ENCODE data around the gene TBXAS1.
"Not testable (repeated sequence)": the region's sequence is repeated elsewhere in the genome, so short reads cannot be mapped to it uniquely, and the experiment has no call there.

Gene TBXAS1

GRCh38 chr7:139828446-139828845 is 618 bp upstream of the TBXAS1 start:
- no peak for DNase-seq

GRCh38 chr7:139829775-139830117 is 682 bp downstream of the TBXAS1 start:
- no peak for DNase-seq

GRCh38 chr7:139830292-139830691 is 1.2 kb downstream of the TBXAS1 start:
- DNase-seq: no peak

GRCh38 chr7:139830782-139831501 is 1.9 kb downstream of the TBXAS1 start:
- no peak for DNase-seq

- DNase-seq: not testable (repeated sequence)
These were observed 6.8 kb downstream of the TBXAS1 start for GRCh38 chr7:139835848-139836247.

- DNase-seq: not testable (repeated sequence)
These were observed 8.2 kb downstream of the TBXAS1 start for GRCh38 chr7:139837291-139837690.

GRCh38 chr7:139838276-139838675 is 9.2 kb downstream of the TBXAS1 start:
- DNase-seq: no peak

GRCh38 chr7:139838876-139839275 is 9.8 kb downstream of the TBXAS1 start:
- DNase-seq: peak; percentile 31

GRCh38 chr7:139840776-139841175 is 11.7 kb downstream of the TBXAS1 start:
- no peak for DNase-seq

- DNase-seq: no peak
These were observed 13.5 kb downstream of the TBXAS1 start for GRCh38 chr7:139842401-139843210.

- DNase-seq: not testable (repeated sequence)
These were observed 14.1 kb downstream of the TBXAS1 start for GRCh38 chr7:139843211-139843537.

GRCh38 chr7:139844779-139845442 is 15.8 kb downstream of the TBXAS1 start:
- no peak for DNase-seq

- no peak for DNase-seq
These were observed 16.4 kb downstream of the TBXAS1 start for GRCh38 chr7:139845443-139845805.

GRCh38 chr7:139846297-139846696 is 17.2 kb downstream of the TBXAS1 start:
- no peak for DNase-seq

- no peak for DNase-seq
These were observed 19.2 kb downstream of the TBXAS1 start for GRCh38 chr7:139848274-139848673.

GRCh38 chr7:139850906-139851305 is 21.8 kb downstream of the TBXAS1 start:
- no peak for DNase-seq

GRCh38 chr7:139851770-139852481 is 22.9 kb downstream of the TBXAS1 start:
- no peak for DNase-seq

GRCh38 chr7:139852482-139852845 is 23.4 kb downstream of the TBXAS1 start:
- DNase-seq: no peak

GRCh38 chr7:139853506-139854123 is 24.6 kb downstream of the TBXAS1 start:
- no peak for DNase-seq

GRCh38 chr7:139854124-139854511 is 25.1 kb downstream of the TBXAS1 start:
- DNase-seq: no peak

GRCh38 chr7:139854803-139855497 is 25.9 kb downstream of the TBXAS1 start:
- no peak for DNase-seq

Data from eye (tissue), 1 donor.